ENCODE results near the gene COL5A1. TPM values are rescaled to one million over a fixed set of nuclear protein-coding genes. Genes with fewer than 3 reads are reported as not detected.
A peak's percentile ranks its signal among the peaks of the same experiment; 100 is the strongest.

The COL5A1 gene
- total RNA-seq, 1 donor = 295 TPM

DNA sequence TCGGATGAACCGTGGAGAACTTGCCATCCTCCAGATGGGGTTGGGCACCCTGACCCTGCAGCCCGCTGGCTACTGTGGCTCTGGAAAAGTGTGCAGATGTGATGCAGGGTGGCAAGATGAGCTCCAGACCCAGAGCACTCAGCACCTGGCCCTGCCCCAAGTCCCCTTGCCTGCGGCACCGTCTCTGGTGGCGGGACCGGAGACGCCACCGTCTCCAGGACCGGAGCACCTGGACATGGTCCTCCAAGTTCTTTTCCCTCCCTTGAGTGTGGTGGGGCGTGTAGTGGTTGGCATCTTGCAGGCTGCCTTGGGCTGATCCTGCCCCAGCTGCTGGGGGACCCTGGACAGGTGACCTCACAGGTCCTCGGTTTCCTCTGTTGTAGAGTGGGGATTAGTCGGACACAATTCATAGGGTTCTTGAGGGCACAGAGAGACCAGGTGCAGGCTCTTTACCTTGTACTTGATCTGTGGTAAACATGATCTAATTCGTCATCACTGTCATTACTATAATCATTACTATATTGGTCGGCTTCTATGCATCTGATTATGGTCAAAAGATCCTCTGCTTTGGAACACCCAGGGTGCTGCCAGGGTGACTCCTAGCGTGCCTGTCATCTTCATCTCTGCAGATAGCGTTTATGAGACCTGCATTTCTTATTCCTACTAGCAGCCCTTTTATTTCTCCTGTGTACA is 83.5 kb downstream of the COL5A1 start:
- H3K4me3 ChIP-seq (ENCODE audit: low read depth, low read length) = no peak overlapping the region
- DNase-seq (ENCODE audit: low read depth) = no peak
- TF ChIP-seq, protein P1, sequence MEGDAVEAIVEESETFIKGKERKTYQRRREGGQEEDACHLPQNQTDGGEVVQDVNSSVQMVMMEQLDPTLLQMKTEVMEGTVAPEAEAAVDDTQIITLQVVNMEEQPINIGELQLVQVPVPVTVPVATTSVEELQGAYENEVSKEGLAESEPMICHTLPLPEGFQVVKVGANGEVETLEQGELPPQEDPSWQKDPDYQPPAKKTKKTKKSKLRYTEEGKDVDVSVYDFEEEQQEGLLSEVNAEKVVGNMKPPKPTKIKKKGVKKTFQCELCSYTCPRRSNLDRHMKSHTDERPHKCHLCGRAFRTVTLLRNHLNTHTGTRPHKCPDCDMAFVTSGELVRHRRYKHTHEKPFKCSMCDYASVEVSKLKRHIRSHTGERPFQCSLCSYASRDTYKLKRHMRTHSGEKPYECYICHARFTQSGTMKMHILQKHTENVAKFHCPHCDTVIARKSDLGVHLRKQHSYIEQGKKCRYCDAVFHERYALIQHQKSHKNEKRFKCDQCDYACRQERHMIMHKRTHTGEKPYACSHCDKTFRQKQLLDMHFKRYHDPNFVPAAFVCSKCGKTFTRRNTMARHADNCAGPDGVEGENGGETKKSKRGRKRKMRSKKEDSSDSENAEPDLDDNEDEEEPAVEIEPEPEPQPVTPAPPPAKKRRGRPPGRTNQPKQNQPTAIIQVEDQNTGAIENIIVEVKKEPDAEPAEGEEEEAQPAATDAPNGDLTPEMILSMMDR (IDR thresholded peaks at IDR 0.05; ENCODE audit: insufficient read depth, low read depth, low read length) = no peak

DNA sequence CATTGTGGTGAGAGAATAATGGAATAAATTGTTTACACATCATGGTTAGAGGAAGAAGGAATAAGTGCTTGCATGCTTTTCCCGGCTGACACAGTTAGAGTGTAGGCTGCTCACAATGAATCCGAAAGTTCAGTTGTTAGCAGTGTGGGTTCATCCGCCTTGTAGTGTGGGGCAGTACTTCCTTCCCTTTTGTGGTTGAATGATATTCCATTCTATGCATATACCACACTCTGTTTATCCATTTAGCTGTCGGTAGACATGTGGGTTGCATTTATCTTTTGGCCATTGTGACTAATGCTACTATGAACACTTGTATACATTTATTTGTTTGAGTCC is 84.0 kb downstream of the COL5A1 start:
- TF ChIP-seq, protein P1 (IDR thresholded peaks at IDR 0.05; ENCODE audit: insufficient read depth, low read depth, low read length) = no peak
- H3K4me3 ChIP-seq (ENCODE audit: low read depth, low read length) = no peak overlapping the region
- DNase-seq (ENCODE audit: low read depth) = peak; percentile 42

GRCh38 chr9:134726026-134726721 is 84.6 kb downstream of the COL5A1 start:
- TF ChIP-seq, protein P1 (IDR thresholded peaks at IDR 0.05; ENCODE audit: insufficient read depth, low read depth, low read length) = no peak
- DNase-seq (ENCODE audit: low read depth) = no peak
- H3K4me3 ChIP-seq (ENCODE audit: low read depth, low read length) = no peak overlapping the region

- DNase-seq (ENCODE audit: low read depth) = no peak
- H3K4me3 ChIP-seq (ENCODE audit: low read depth, low read length) = no peak overlapping the region
- TF ChIP-seq, protein P1 (IDR thresholded peaks at IDR 0.05; ENCODE audit: insufficient read depth, low read depth, low read length) = no peak
Measured at GRCh38 chr9:134726722-134727034, 85.1 kb downstream of the COL5A1 start.

DNA sequence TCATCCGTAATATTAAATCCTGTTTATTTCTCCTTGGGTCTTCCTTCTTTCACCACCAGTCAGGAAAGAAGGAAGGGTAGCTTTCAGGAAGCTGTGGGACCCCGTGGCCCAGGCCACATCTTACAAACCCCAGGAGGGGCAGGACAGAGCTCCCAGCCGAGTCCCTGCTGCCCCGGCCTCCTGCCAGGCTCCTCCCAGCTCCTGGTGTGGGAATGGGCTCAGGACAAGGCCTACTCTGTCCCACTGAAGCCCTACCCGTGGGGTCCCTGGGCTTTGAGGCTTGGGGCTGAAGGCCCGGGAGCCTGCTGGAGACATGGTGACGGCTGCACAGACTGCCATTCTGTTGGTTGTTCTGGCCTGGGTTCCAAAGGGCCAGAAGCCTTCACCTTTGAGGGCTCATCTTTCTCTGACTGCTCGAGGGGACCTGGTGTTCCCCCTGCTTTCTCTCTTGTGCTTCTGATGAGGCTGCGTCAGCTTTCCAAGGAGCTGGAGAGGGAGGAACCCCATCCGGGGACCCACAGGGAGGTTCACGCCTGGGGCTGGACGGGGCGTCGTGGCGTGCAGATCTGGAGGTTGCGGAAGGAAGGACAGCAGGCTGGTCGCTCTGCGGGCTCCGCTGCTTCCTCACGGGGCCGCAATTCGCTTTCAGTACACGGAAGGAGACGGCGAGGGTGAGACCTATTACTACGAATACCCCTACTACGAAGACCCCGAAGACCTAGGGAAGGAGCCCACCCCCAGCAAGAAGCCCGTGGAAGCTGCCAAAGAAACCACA is 86.6 kb downstream of the COL5A1 start:
- TF ChIP-seq, protein P1 (IDR thresholded peaks at IDR 0.05; ENCODE audit: insufficient read depth, low read depth, low read length) = no peak
- no peak overlapping the region for H3K4me3 ChIP-seq (ENCODE audit: low read depth, low read length)
- no peak for DNase-seq (ENCODE audit: low read depth)

- no peak for DNase-seq (ENCODE audit: low read depth)
- H3K4me3 ChIP-seq (ENCODE audit: low read depth, low read length) = no peak overlapping the region
- TF ChIP-seq, protein P1 (IDR thresholded peaks at IDR 0.05; ENCODE audit: insufficient read depth, low read depth, low read length) = no peak
Measured at GRCh38 chr9:134728801-134729495, 87.3 kb downstream of the COL5A1 start.

Data from fibroblast of villous mesenchyme (primary cell).